SK-N-SH (cell line): ENCODE measurements around the gene DIS3L2. TPM values are rescaled to one million over a fixed set of nuclear protein-coding genes. Genes with fewer than 3 reads are reported as not detected.

Experiments
- CTCF ChIA-PET: fragments of 300-600, 350-600 bp; formaldehyde crosslinking; extraction: SDS; loops from one replicate; lab custom pipeline; 2021; lab: Yijun Ruan, JAX
- POLR2A ChIA-PET: fragments of 350-600 bp; sonication (Branson Sonifier 250); formaldehyde crosslinking; extraction: SDS; loops from one replicate; lab custom pipeline; 2020; ENCODE audit warnings: antibody characterized with exemption, inconsistent platforms; lab: Yijun Ruan, JAX
- DNase-seq: peaks from one replicate; pipeline ENCODE4 v3.0.0; 2012
- H2AFZ ChIP-seq: fragments of 200-600 bp; sonication (generic); 2 replicates; pipeline ENCODE4 v1.8.1; 2016; ENCODE audit warnings: antibody characterized with exemption, mild to moderate bottlenecking, low read depth
- H3F3A ChIP-seq: fragments of 200-600 bp; sonication (generic); replicated peaks from 2 replicates; pipeline ENCODE3; 2016; ENCODE audit warnings: antibody characterized with exemption, mild to moderate bottlenecking; ENCODE audit not compliant: insufficient read depth
- H3K27ac ChIP-seq, 2 experiments: fragments of 200-500 bp in 1 of 2; fragments of 200-600 bp in 1 of 2; sonication (Bioruptor generic) in 1 of 2; sonication (generic), shearing (Covaris generic) in 1 of 2; 2 replicates each; pipeline versions ENCODE4 v1.5.1 to v1.6.1; 2014 to 2016; ENCODE audit warnings: low read depth in 2 of 2, inconsistent platforms in 1 of 2, low read length in 1 of 2, mild to moderate bottlenecking in 1 of 2, mixed read lengths in 1 of 2
- H3K27me3 ChIP-seq: fragments of 200-600 bp; sonication (generic), shearing (Covaris generic); 2 replicates; pipeline ENCODE4 v1.6.1; 2016; ENCODE audit warnings: mixed run types; ENCODE audit not compliant: insufficient read depth
- H3K36me3 ChIP-seq, 2 experiments: fragments of 200-500 bp in 1 of 2; fragments of 200-600 bp in 1 of 2; sonication (Bioruptor generic) in 1 of 2; sonication (generic) in 1 of 2; replicated peaks in 1 of 2; 2 replicates each; pipeline versions ENCODE3 to v1.5.1; 2014 to 2016; ENCODE audit warnings: low read length in 1 of 2, mild to moderate bottlenecking in 1 of 2; ENCODE audit not compliant: insufficient read depth in 2 of 2, control insufficient read depth in 1 of 2
- H3K4me1 ChIP-seq, 2 experiments: fragments of 200-500 bp in 1 of 2; fragments of 200-600 bp in 1 of 2; sonication (Bioruptor generic) in 1 of 2; sonication (generic), shearing (Covaris generic) in 1 of 2; 2 replicates each; pipeline versions ENCODE4 v1.5.1 to v1.6.1; 2014 to 2016; ENCODE audit warnings: low read depth in 1 of 2, low read length in 1 of 2, mixed run types in 1 of 2; ENCODE audit not compliant: insufficient read depth in 2 of 2, control insufficient read depth in 1 of 2
- H3K4me2 ChIP-seq: fragments of 200-600 bp; sonication (generic), shearing (Covaris generic); 2 replicates; pipeline ENCODE4 v1.6.1; 2017; ENCODE audit warnings: mixed run types
- H3K4me3 ChIP-seq, 2 experiments: fragments of 200-500 bp in 1 of 2; fragments of 200-600 bp in 1 of 2; sonication (Bioruptor generic) in 1 of 2; sonication (generic), shearing (Covaris generic) in 1 of 2; 2 replicates each; pipeline versions ENCODE4 v1.5.1 to v1.8.1; 2014 to 2016; ENCODE audit warnings: low read depth in 2 of 2, inconsistent platforms in 1 of 2, low read length in 1 of 2, mild to moderate bottlenecking in 1 of 2, mixed read lengths in 1 of 2, moderate library complexity in 1 of 2
- H3K79me2 ChIP-seq: fragments of 200-600 bp; sonication (generic); 2 replicates; pipeline ENCODE4 v1.8.1; 2017; ENCODE audit warnings: mild to moderate bottlenecking; ENCODE audit not compliant: insufficient read depth
- H3K9ac ChIP-seq: fragments of 200-600 bp; sonication (generic); 2 replicates; pipeline ENCODE4 v1.6.1; 2017; ENCODE audit warnings: mixed run types
- H3K9me2 ChIP-seq: fragments of 200-600 bp; sonication (generic); 2 replicates; pipeline ENCODE4 v1.6.1; 2017; ENCODE audit warnings: mixed run types
- H3K9me3 ChIP-seq: fragments of 200-600 bp; sonication (generic); 2 replicates; pipeline ENCODE4 v1.6.1; 2017; ENCODE audit warnings: mixed run types, mild to moderate bottlenecking, moderate library complexity
- H4K20me1 ChIP-seq: fragments of 200-600 bp; sonication (generic); 2 replicates; pipeline ENCODE4 v1.6.1; 2017; ENCODE audit warnings: mild to moderate bottlenecking, mixed run types; ENCODE audit not compliant: insufficient read depth
- CTCF ChIP-seq: fragments of 200-600 bp; sonication (generic); IDR thresholded peaks from 2 replicates; pipeline ENCODE4 v1.6.1; 2017; ENCODE audit warnings: antibody characterized with exemption, mild to moderate bottlenecking, moderate library complexity
- IRF3 ChIP-seq: fragments of 150-350 bp; IDR thresholded peaks from 2 replicates; pipeline ENCODE4 v1.6.1; 2016; ENCODE audit warnings: mild to moderate bottlenecking, low read depth, low read length
- JUND ChIP-seq: IDR thresholded peaks from 2 replicates; pipeline ENCODE4 v1.4.0; 2012
- MAX ChIP-seq: IDR thresholded peaks from 2 replicates; pipeline ENCODE4 v1.4.0; 2012; ENCODE audit warnings: low read depth
- MEF2A ChIP-seq: IDR thresholded peaks from 2 replicates; pipeline ENCODE4 v1.4.0; 2012; ENCODE audit warnings: low read depth, borderline replicate concordance
- PBX3 ChIP-seq: IDR thresholded peaks from 2 replicates; pipeline ENCODE4; 2012
- POLR2AphosphoS5 ChIP-seq: IDR thresholded peaks from 2 replicates; pipeline ENCODE4 v1.6.1; 2012; ENCODE audit warnings: low read depth, low read length
- RCOR1 ChIP-seq: fragments of 150-350 bp; IDR thresholded peaks from 2 replicates; pipeline ENCODE4 v1.6.1; 2017; ENCODE audit warnings: antibody characterized with exemption, low read length
- SIN3A ChIP-seq: IDR thresholded peaks from 2 replicates; pipeline ENCODE4 v1.6.1; 2012; ENCODE audit warnings: low read depth, mild to moderate bottlenecking, low read length, moderate library complexity, borderline replicate concordance
- USF1 ChIP-seq: IDR thresholded peaks from 2 replicates; pipeline ENCODE4 v1.4.0; 2012; ENCODE audit warnings: low read depth, borderline replicate concordance
- WGBS: methylation state at CpG from one replicate; pipeline ENCODE4 v1.1.6; 2017; ENCODE audit warnings: low lambda C conversion rate; 5-methylcytosine and 5-hydroxymethylcytosine counted together
- polyA plus RNA-seq, 3 experiments: library from polyadenylated mRNA; depleted of rRNA; stranded (reverse); fragments of >200 nt; gene quantifications; 2 replicates each; pipeline ENCODE4 v1.2.3, GENCODE V29; 2012

Gene DIS3L2
- polyA plus RNA-seq, 1 of the 3 experiments (the other 2 are of a cell fraction): 17.9 TPM

- TF ChIP-seq IRF3 (no peak), MAX (no peak), SIN3A (no peak), CTCF (no peak)
- TF ChIP-seq, all 33 proteins: peak for 0
Observed at GRCh38 chr2:232349946-232350635, 388.6 kb downstream of the DIS3L2 start (continued).

GRCh38 chr2:232350804-232351685 lies 389.5 kb downstream of the DIS3L2 start:
- H2AFZ ChIP-seq: no peak overlapping the region
- no peaks in the 10 kb centered on the region for H3K4me1 ChIP-seq
- no peaks in the 10 kb centered on the region for H3F3A ChIP-seq
- H3K79me2 ChIP-seq: no peaks in the 10 kb centered on the region
- CTCF ChIA-PET: interaction anchor here (1.0 to 1.9 kb wide), 4 partner anchors 12 to 451 kb away, joined by 3 to 6 read pairs (median 4); no protein-coding TSS in a partner anchor
- H3K9me3 ChIP-seq: no peaks in the 10 kb centered on the region
- H3K27ac ChIP-seq: no peak overlapping the region
- H3K27me3 ChIP-seq: peaks cover 67% of the 10 kb centered on the region
- no peak overlapping the region for H3K9ac ChIP-seq
- POLR2A ChIA-PET: no interaction called here
- no peak for DNase-seq
- no peaks in the 10 kb centered on the region for H3K9me2 ChIP-seq
- H3K4me2 ChIP-seq: no peak overlapping the region
- H3K4me3 ChIP-seq: no peak overlapping the region
- 25% methylated on average over 37 of the region's 76 CpGs for WGBS
- TF ChIP-seq RCOR1 (no peak), PBX3 (no peak), JUND (no peak), USF1 (no peak), POLR2AphosphoS5 (no peak), CTCF (no peak), MEF2A (no peak)
- H4K20me1 ChIP-seq: no peaks in the 10 kb centered on the region
- H3K36me3 ChIP-seq: no peaks in the 10 kb centered on the region
